ENCODE data around the gene ANKRD10.

ANKRD10 gene

DNA sequence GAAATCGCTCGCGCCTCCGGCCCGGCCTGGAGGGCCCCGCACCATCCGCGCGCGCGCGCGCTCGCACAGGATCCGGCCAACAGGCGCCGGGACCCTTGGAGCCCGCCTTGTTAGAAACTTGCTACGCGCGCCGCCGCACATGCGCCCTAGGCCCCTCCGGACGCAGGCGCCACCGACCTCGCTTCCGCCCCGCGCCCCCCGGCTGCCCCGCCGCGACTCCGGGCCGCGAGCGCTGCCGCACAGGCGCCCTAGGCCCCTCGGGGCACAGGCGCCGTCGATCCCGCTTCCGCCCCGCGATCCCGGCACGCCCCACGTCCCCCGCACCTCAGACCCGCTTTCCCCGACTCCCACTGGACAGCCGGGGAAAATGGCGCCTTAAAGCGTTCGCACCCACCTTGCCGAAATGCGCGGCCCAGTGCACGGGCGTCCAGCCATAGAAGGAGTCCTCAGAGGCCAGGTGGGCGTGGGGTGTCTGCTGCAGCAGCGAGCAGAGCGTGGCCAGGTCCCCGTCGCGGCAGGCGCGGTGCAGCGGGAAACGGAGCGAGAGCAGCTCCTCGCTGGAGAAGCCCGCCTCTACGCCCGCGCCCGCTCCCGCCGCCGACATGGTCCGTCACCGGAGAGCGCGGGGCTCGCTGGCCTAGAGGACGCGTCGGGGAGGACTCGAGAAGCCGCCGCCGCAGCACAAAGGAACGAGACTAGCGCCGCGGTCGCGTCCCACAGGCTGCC is 375 bp downstream of the ANKRD10 start:
- DNase-seq (ENCODE audit: low read depth): peak; percentile 80

GRCh38 chr13:110914081-110914330 is 863 bp downstream of the ANKRD10 start:
- no peak for DNase-seq (ENCODE audit: low read depth)

DNA sequence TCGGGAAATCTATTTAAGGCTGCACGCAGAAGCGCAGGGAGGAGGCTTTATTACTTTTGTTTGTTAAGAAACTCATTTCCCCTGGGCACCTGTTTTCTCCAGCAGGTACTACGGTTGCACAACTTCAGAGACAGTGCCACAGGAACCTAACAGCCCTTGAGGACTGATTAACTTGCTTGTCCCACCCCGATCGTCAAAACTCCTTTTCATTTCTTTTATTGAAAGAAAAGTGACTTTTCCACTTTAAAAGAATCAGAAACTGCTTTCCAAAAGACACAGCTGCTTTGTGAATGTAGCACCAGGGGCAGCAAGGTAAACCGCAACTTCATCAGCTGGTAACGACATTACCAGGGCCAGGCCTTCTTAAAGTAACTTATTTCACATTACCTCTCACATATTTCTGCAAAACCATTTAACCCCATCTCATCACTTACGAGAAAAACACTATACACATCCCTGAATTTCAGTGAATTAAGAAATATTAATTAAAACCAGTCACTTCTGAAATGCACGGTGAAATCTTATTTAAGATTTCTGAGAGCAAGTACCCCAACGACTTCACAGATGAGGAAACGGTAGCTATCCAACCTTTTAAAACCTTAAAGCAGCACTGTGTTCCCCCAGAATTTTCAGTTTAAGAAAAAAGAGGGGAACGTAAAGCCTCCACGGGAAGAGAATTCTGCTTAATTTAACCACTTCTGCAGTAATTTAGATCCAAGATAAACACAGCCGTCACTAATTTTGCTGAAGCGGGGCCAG is 1.4 kb downstream of the ANKRD10 start:
- no peak for DNase-seq (ENCODE audit: low read depth)

DNA sequence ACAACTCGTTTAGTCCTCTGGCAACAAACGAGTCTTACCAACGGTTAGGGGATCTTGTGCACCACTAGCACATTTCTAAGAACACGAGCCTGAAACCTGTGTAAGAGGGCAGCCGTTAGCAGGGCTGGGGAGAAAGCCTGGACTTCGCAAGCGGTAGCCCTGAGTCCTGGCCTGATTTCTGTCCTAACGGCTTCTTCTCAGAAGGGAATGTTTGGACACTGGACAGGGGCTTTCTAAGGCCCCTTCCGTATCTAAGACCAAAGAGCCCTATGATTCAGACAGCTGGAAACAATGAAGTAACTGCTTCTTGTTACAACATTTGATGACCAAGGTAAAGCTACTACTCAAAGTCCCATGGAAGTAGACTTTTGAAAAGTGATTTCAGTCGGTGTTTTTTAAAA is 2.2 kb downstream of the ANKRD10 start:
- DNase-seq (ENCODE audit: low read depth): peak; percentile 68

GRCh38 chr13:110911880-110912279 is 3.0 kb downstream of the ANKRD10 start:
- peak; percentile 38 for DNase-seq (ENCODE audit: low read depth)

- DNase-seq (ENCODE audit: low read depth): peak; percentile 19
Observed at GRCh38 chr13:110910013-110910890, 4.6 kb downstream of the ANKRD10 start.

- DNase-seq (ENCODE audit: low read depth): peak; percentile 19
Observed at GRCh38 chr13:110907951-110908898, 6.6 kb downstream of the ANKRD10 start.

DNA sequence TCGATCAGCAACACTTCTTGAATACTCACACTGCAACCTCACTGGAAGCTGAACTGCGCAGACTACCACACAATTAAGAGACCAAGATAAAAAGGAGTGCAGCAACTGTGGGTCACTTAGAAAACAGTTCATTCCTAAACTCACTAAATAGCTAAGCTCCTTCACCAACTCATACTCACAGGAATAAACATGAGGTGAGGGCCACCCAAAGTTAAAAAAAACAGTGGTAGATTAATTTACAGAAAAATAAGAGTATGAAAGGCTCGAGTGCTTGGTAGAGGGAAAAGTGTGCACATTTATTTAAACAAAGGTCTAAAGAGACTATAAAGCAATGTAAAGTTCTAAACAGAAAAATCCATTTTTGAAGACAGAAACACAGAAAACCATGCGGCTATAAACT is 7.6 kb downstream of the ANKRD10 start:
- DNase-seq (ENCODE audit: low read depth): no peak

DNA sequence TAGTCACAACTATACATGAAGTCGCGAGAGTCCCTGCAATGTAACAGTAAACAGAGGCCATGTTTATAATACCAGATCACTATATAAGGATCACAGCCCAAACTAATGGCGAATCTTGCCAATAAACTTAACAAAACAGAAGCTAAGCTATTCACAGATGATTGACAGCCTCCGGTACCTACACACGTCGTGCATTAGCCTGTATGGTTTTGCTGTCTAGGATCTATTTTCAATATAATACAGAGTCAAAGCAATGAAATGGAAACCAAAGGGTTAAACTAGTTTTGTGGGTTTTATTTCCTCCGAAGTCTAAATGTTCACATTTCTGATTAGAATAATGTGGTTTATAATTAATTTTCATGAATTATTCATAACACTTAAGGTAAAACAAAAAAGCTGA is 10.1 kb downstream of the ANKRD10 start:
- no peak for DNase-seq (ENCODE audit: low read depth)

- DNase-seq (ENCODE audit: low read depth): peak; percentile 61
Observed at GRCh38 chr13:110902370-110902769, 12.5 kb downstream of the ANKRD10 start.

GRCh38 chr13:110897521-110897920 is 17.3 kb downstream of the ANKRD10 start:
- no peak for DNase-seq (ENCODE audit: low read depth)

- DNase-seq (ENCODE audit: low read depth): no peak
Observed at GRCh38 chr13:110897014-110897413, 17.9 kb downstream of the ANKRD10 start.

DNA sequence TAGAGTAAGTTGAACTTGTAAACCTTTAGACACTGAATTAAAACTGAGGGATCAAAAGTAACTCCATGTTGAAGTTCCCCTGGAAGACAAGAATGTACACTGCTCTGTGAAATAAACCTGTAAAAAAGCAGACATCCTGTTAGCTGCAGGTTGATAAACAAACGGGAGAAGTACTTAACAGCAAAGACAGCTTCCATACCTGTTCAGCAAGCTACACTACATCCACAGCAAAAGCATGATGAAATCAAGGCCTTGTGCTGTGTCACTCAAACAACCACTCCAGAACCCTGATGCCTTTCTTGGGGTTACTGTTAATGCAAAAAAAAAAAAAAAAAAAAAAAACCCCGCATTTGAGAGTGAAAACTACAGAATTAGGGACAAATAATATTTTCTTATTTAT is 20.8 kb downstream of the ANKRD10 start:
- DNase-seq (ENCODE audit: low read depth): no peak

DNA sequence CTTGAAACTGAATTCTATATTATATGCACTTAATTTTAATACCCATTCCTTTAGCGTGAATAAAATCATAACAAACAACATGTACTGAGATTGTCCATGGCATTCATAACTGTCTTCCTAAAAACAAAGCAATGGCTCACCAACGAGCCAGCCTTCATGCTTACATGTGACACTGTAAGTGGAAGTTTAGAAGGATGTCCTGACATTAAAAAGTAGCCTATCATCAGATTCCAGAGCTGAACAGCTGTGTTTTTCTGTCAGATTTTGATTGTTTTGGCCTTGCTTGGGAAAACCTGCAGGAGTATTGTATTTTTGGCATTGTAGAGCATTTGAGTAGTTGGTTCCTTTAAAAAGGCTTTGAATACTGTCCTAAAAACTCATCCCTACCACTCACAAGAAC is 21.3 kb downstream of the ANKRD10 start:
- no peak for DNase-seq (ENCODE audit: low read depth)

GRCh38 chr13:110890279-110891165 is 24.3 kb downstream of the ANKRD10 start:
- no peak for DNase-seq (ENCODE audit: low read depth)

DNA sequence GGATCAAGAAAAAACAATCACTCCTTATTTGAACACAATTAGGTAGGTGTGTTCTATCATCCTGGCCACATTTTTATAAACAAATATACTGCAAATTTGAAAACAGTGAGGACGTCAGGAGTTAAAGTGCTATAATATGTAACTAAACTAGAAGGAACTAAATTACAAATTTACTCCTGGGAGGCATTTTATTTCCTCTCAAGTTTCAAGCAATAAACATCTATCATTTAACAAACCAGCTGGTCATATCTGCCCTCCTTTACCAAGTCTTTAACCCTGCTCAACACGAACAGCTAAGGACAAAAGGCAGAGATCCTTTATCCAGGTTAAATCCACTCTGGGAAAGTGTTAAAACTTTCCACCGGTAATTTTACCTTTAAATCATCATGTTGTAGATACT is 26.5 kb downstream of the ANKRD10 start:
- DNase-seq (ENCODE audit: low read depth): no peak

DNA sequence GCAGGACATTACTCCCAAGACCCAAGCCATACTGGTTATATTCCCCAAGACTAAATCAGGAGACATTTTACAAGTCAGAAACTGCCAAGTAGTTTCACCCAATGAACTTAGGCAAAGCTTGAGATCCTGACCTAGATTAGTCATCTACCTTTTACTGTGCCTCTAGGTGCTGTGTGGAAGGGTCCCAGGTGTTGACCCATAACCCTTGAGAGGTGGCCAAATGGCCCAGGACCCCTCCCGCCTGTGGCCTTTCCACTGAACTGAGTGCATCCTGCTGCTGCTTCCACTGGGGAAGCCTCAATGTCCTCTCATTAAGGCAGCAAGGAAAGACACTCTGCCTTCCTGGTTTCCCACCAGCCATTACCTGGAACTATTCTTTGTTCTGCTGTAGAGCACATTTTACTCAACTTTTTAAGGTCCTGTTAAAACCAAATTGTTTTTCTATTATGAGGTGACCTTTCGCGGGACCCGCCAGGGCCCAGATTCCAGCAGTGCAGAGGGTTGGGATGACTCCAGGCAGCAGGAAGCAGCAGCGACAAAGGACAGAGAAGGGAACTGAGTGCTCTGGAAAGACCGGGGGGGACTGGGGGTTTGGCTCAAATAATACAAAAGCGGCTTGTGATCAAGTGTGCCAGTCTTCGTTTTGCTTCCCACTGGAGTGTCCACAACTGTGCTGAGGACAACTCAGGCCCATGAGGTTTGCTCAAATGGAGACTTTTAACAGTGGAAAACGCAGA is 27.1 kb downstream of the ANKRD10 start:
- DNase-seq (ENCODE audit: low read depth): no peak

- no peak for DNase-seq (ENCODE audit: low read depth)
Observed at GRCh38 chr13:110886870-110887596, 27.8 kb downstream of the ANKRD10 start.
